ENCODE data around the gene KCNQ4. TPM values are rescaled to one million over a fixed set of nuclear protein-coding genes. Genes with fewer than 3 reads are reported as not detected.
A peak's percentile ranks its signal among the peaks of the same experiment; 100 is the strongest.

KCNQ4 gene
- total RNA-seq, 2 donors from 2014 or later = 0.45 to 1.5 TPM

GRCh38 chr1:40792036-40792435, 8.4 kb downstream of the KCNQ4 start:
- Mint-ChIP-seq H3K4me1 (peaks cover 16% of the 10 kb centered on the region), H3K27ac (no peak overlapping the region), H3K9me3 (no peaks in the 10 kb centered on the region), H3K27me3 (peaks cover 3% of the 10 kb centered on the region), H3K36me3 (ENCODE audit: low read depth) (no peaks in the 10 kb centered on the region), H3K4me3 (no peak overlapping the region)
- ATAC-seq (replicated peaks) = no peak

DNA sequence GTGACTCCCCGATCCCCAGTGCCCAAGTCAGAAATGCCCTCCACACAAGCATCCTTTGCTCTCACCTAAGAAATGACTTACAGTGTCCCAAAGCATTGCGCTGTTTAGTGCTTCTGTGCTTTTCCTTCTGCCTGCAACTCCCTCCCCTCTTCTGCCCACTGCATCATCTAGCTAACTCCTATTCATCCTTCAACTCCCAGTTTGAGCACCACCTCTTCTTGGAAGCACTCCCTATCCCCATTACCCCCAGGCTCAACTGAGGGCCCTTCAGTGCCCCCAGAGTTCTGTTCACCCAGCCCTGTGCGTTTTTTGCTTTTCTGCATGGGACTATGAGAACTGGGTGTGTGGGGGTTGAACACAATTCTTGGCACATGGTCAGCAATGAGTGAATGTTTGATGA, 10.0 kb downstream of the KCNQ4 start:
- H3K4me3 Mint-ChIP-seq = no peak overlapping the region
- peaks cover 23% of the 10 kb centered on the region for H3K4me1 Mint-ChIP-seq
- peak overlapping the region; percentile 18 for H3K27ac Mint-ChIP-seq
- no peaks in the 10 kb centered on the region for H3K9me3 Mint-ChIP-seq
- ATAC-seq (replicated peaks) = no peak
- peaks cover 3% of the 10 kb centered on the region for H3K27me3 Mint-ChIP-seq
- no peaks in the 10 kb centered on the region for H3K36me3 Mint-ChIP-seq (ENCODE audit: low read depth)

DNA sequence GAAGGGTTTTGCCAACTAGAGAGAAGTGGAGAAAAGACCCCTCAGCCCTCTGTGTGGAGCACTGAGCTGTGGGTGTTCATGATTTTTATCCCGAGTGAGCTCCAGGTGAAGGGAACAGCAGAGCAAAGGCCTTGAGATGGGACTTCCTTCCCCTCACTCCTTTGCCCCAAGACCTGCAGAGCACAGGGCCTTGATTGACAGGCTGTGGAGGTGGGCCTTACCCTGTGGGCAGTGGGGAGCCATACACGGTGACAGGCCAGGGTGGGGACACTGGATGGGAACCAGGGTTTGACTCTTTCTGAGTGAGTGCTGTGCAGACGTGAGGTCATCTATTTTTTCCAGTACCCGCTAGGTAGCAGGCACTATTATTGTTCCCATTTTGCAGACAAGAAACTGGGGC, 10.5 kb downstream of the KCNQ4 start:
- Mint-ChIP-seq H3K36me3 (ENCODE audit: low read depth) (no peaks in the 10 kb centered on the region), H3K9me3 (no peaks in the 10 kb centered on the region), H3K27me3 (peaks cover 3% of the 10 kb centered on the region)

GRCh38 chr1:40794974-40795715, 11.6 kb downstream of the KCNQ4 start:
- H3K4me3 Mint-ChIP-seq = peak overlapping the region; percentile 51
- peak; percentile 21 for ATAC-seq (replicated peaks)
- H3K36me3 Mint-ChIP-seq (ENCODE audit: low read depth) = no peaks in the 10 kb centered on the region
- peaks cover 3% of the 10 kb centered on the region for H3K27me3 Mint-ChIP-seq
- peak overlapping the region; percentile 46 for H3K27ac Mint-ChIP-seq
- no peaks in the 10 kb centered on the region for H3K9me3 Mint-ChIP-seq
- H3K4me1 Mint-ChIP-seq = peaks cover 23% of the 10 kb centered on the region

More for the DNA sequence above, 10.5 kb downstream of the KCNQ4 start:
- Mint-ChIP-seq H3K4me3 (no peak overlapping the region), H3K4me1 (peaks cover 23% of the 10 kb centered on the region), H3K27ac (peak overlapping the region; percentile 18)
- no peak for ATAC-seq (replicated peaks)

DNA sequence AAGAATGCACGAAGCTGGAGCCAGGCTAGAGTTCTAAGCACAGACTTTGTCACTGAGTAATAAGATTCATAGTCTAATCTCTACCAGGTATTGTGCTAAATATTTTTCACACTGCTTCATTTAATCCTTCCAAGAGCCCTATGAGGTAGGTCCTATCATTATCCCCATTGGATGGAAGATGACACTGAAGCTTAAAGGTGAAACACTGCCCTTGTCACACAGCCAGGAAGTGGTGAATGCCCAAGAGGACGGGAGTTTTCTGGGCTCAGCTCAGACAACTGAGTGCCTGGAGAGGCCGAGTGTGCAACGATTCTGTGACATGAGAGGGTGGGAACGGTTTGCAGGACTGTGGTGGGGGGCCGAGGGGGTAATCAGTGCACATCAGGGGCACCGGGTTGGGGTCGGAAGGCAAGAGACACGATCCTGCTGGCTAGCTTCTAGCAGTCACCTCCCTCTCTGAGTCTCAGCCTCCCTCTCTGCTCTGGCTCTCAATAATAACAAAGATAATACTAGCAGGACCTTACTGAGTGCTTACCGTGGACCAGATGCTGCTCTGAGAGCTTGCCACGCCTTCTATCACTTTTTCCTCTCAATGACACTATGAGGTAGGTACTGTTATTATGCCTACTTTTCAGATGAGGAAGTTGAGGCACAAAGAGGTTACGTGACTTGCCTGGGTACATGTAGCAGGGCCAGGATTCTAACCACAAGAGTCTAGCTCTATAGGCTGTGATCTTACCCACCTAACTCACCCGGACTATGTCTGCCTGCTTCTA, 12.4 kb downstream of the KCNQ4 start:
- peak overlapping the region; percentile 46 for H3K27ac Mint-ChIP-seq
- H3K9me3 Mint-ChIP-seq = no peaks in the 10 kb centered on the region
- peaks cover 3% of the 10 kb centered on the region for H3K27me3 Mint-ChIP-seq
- ATAC-seq (replicated peaks) = peak; percentile 72
- H3K4me3 Mint-ChIP-seq = peak overlapping the region; percentile 51
- peaks cover 23% of the 10 kb centered on the region for H3K4me1 Mint-ChIP-seq
- no peaks in the 10 kb centered on the region for H3K36me3 Mint-ChIP-seq (ENCODE audit: low read depth)

DNA sequence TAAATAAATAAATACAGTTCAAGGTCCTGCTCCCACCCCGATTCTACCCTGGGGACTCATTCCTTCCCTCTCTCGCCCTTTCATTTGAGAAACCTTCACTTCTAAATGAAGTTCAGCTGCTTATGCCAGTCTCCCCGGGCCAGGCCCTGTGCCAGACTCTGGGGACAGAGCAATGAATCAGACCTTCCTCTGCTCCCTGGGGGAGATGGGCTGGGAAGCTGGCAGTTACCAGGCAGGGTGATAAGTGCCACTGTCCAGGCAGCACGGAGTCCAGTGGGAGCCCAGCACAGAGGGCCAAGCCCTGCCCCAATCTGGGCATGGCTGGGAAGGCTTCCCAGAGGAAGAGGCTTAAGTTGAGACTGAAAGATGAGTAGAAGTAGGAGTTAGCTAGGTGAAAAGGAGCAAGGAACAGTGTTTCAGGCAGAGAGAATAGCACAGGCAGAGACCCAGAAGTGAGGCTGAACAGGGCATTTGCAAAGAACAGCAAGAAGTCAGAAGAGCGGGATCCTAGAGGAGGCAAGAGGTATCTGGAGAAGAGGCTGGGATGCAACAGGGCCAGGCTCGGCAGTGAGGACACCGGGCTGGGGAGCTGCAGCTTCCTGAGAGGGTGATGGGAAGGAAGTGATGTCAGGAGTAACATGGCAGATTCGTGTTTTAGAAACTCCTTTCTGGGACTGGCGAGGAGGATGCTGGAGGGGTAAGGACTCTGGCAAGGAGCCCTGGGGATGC, 13.5 kb downstream of the KCNQ4 start:
- Mint-ChIP-seq H3K36me3 (ENCODE audit: low read depth) (no peaks in the 10 kb centered on the region), H3K9me3 (no peaks in the 10 kb centered on the region), H3K27ac (peak overlapping the region; percentile 70), H3K4me1 (peaks cover 28% of the 10 kb centered on the region), H3K4me3 (peak overlapping the region; percentile 54), H3K27me3 (peaks cover 3% of the 10 kb centered on the region)
- ATAC-seq (replicated peaks) = no peak

DNA sequence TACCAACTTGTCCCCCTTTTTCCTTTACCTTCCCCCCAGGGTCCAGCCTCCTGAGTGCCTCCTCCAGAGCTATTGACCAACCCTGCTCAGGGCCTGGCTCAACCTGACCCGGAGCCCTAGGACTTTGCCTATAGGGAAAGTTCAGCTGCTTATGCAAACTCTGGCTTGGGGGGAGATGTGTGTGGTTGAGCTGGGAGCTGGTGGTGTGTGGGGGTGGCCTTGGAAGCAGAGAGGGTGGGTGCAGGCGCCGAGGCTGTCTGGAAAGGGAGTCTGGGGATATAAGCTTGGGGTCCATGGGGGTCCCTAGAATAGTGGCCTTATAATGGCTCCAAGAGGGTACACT, 14.1 kb downstream of the KCNQ4 start:
- no peak for ATAC-seq (replicated peaks)
- Mint-ChIP-seq H3K9me3 (no peaks in the 10 kb centered on the region), H3K27ac (peak overlapping the region; percentile 70), H3K27me3 (peaks cover 3% of the 10 kb centered on the region), H3K4me1 (peaks cover 28% of the 10 kb centered on the region), H3K4me3 (peak overlapping the region; percentile 54), H3K36me3 (ENCODE audit: low read depth) (no peaks in the 10 kb centered on the region)

- H3K27me3 Mint-ChIP-seq = no peaks in the 10 kb centered on the region
- no peaks in the 10 kb centered on the region for H3K9me3 Mint-ChIP-seq
- no peak overlapping the region for H3K4me3 Mint-ChIP-seq
- no peak overlapping the region for H3K27ac Mint-ChIP-seq
- peaks cover 25% of the 10 kb centered on the region for H3K4me1 Mint-ChIP-seq
- H3K36me3 Mint-ChIP-seq (ENCODE audit: low read depth) = no peaks in the 10 kb centered on the region
- ATAC-seq (replicated peaks) = no peak
These were observed 15.0 kb downstream of the KCNQ4 start for GRCh38 chr1:40798366-40799281.

GRCh38 chr1:40799351-40799867, 15.8 kb downstream of the KCNQ4 start:
- Mint-ChIP-seq H3K27me3 (no peaks in the 10 kb centered on the region), H3K4me1 (peaks cover 24% of the 10 kb centered on the region), H3K4me3 (no peak overlapping the region), H3K9me3 (no peaks in the 10 kb centered on the region), H3K36me3 (ENCODE audit: low read depth) (no peaks in the 10 kb centered on the region), H3K27ac (no peak overlapping the region)
- ATAC-seq (replicated peaks) = no peak

GRCh38 chr1:40801742-40802077, 18.1 kb downstream of the KCNQ4 start:
- Mint-ChIP-seq H3K36me3 (ENCODE audit: low read depth) (no peaks in the 10 kb centered on the region), H3K27me3 (no peaks in the 10 kb centered on the region), H3K9me3 (no peaks in the 10 kb centered on the region), H3K4me1 (peaks cover 15% of the 10 kb centered on the region), H3K4me3 (peak overlapping the region; percentile 65), H3K27ac (peak overlapping the region; percentile 13)
- no peak for ATAC-seq (replicated peaks)

DNA sequence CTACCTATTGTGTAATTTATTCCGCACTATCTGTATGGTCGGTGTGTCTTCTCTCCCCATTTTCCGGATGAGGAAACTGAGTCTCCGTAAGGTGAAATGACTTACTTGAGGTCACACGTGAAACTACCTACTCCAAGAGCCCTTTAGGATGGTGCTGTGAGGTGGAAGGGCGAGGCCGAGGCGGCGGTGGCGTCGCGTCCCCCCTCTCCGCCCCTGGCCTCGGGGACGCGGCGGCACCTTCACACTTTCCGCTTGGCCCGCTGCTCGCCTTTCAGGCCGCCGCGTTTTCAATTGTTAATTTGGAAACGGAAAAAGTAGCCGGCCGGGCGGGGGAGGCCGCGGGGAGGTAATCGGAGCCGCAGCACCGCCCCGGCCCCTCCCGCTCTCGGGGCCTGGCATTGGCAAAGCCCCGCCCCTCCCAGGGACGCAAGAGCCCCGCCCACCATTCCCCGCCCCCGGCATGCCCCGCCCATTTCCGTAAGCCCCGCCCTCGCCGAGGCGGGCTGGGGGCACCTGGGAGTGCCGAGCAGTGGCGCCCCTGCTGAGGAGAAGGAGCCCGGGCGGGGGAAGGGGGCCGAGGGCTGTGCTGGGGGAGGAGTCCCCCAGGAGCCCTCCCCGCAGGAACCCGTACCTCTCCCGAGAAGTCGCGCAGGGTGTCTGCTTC, 18.6 kb downstream of the KCNQ4 start:
- H3K9me3 Mint-ChIP-seq = no peaks in the 10 kb centered on the region
- no peaks in the 10 kb centered on the region for H3K36me3 Mint-ChIP-seq (ENCODE audit: low read depth)
- peak overlapping the region; percentile 65 for H3K4me3 Mint-ChIP-seq
- peak; percentile 93 for ATAC-seq (replicated peaks)
- no peaks in the 10 kb centered on the region for H3K27me3 Mint-ChIP-seq
- peak overlapping the region; percentile 13 for H3K27ac Mint-ChIP-seq
- H3K4me1 Mint-ChIP-seq = peaks cover 11% of the 10 kb centered on the region

- H3K4me3 Mint-ChIP-seq = peak overlapping the region; percentile 65
- no peaks in the 10 kb centered on the region for H3K36me3 Mint-ChIP-seq (ENCODE audit: low read depth)
- no peak for ATAC-seq (replicated peaks)
These were observed 19.1 kb downstream of the KCNQ4 start for GRCh38 chr1:40802742-40803113.

DNA sequence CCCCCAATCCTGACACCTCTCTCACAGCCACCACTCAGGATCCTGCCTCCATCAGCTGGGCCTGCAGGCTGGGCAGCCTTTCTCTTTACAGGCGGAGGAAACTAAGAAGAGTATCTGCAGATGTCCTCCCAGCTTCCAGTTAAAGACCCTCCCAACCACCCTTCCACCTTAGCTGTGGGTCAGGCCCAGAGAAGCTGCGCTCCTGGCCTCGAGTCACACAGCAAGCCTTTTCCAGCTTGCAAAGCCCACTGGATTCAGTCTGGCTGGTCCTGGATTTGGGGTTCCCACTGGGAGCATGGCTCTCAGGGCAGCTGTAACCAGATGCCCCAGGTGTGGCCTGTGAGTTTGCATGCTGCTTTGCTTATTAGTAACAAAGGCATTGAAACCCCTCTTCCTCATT, 19.9 kb downstream of the KCNQ4 start:
- Mint-ChIP-seq H3K27me3 (no peaks in the 10 kb centered on the region), H3K4me1 (peaks cover 6% of the 10 kb centered on the region), H3K36me3 (ENCODE audit: low read depth) (no peaks in the 10 kb centered on the region), H3K27ac (no peak overlapping the region), H3K9me3 (no peaks in the 10 kb centered on the region), H3K4me3 (no peak overlapping the region)
- no peak for ATAC-seq (replicated peaks)

More at GRCh38 chr1:40802742-40803113, 19.1 kb downstream of the KCNQ4 start:
- Mint-ChIP-seq H3K27ac (no peak overlapping the region), H3K4me1 (peaks cover 5% of the 10 kb centered on the region), H3K27me3 (no peaks in the 10 kb centered on the region), H3K9me3 (no peaks in the 10 kb centered on the region)

Data from activated T-helper 17 cell treated with anti-CD3 and anti-CD28 coated beads, Interleukin-2, amount 50 U/mL, for 72 hours (primary cell).